PC-3 (cell line): ENCODE results near the gene PSMD1. TPM values are rescaled to one million over a fixed set of nuclear protein-coding genes. Genes with fewer than 3 reads are reported as not detected.
A peak's percentile ranks its signal among the peaks of the same experiment; 100 is the strongest.

ENCODE experiments used
- ATAC-seq: fragments of 200-7000 bp; cut with Tn5 transposase; 2 replicates; pipeline ENCODE4 v1.9.1; 2020; ENCODE audit warnings: mild to moderate bottlenecking, moderate library complexity
- BruUV-seq: library from RNA; stranded (reverse); fragments of 400-500 nt; replicated peaks from 2 replicates; lab custom pipeline; 2021; lab: Mats Ljungman, UMichigan
- CTCF ChIA-PET: fragments of 300-600 bp; sonication (Branson Sonifier 250); formaldehyde crosslinking; loops from one replicate; lab custom pipeline; 2022; ENCODE audit warnings: antibody characterized with exemption; lab: Charles Lee
- POLR2A ChIA-PET: fragments of 300-600 bp; sonication (Branson Sonifier 250); formaldehyde crosslinking; loops from one replicate; lab custom pipeline; 2022; ENCODE audit warnings: antibody characterized with exemption; ENCODE audit not compliant: unreplicated experiment; lab: Charles Lee
- DNase-seq: peaks from one replicate; pipeline ENCODE4 v3.0.0-alpha.2; 2015
- H2AFZ ChIP-seq: fragments of 300-600 bp; sonication (generic); 2 replicates; pipeline ENCODE4 v1.6.0; 2016; ENCODE audit warnings: antibody characterized with exemption, low read length
- H3F3A ChIP-seq: fragments of 300-600 bp; sonication (generic); one replicate; pipeline ENCODE4 v1.6.0; 2017; ENCODE audit warnings: antibody characterized with exemption, low read length, control low read depth, mild to moderate bottlenecking; ENCODE audit not compliant: unreplicated experiment
- H3K27ac ChIP-seq: fragments of 300-600 bp; sonication (generic); 2 replicates; pipeline ENCODE4 v1.5.1; 2016; ENCODE audit warnings: mild to moderate bottlenecking, low read length
- H3K27me3 ChIP-seq: fragments of 300-600 bp; sonication (generic); 2 replicates; pipeline ENCODE4 v1.6.1; 2016; ENCODE audit warnings: low read length, mixed read lengths
- H3K36me3 ChIP-seq: fragments of 300-600 bp; sonication (generic); 2 replicates; pipeline ENCODE4 v1.6.1; 2016; ENCODE audit warnings: low read depth, mixed run types, low read length, mixed read lengths
- H3K4me1 ChIP-seq: fragments of 300-600 bp; sonication (generic); 2 replicates; pipeline ENCODE4 v1.5.1; 2016; ENCODE audit warnings: low read length; ENCODE audit not compliant: insufficient read depth
- H3K4me2 ChIP-seq: fragments of 300-600 bp; sonication (generic); 2 replicates; pipeline ENCODE4 v1.6.0; 2016; ENCODE audit warnings: low read length
- H3K4me3 ChIP-seq: fragments of 300-600 bp; sonication (generic); 2 replicates; pipeline ENCODE4 v1.5.1; 2016; ENCODE audit warnings: mild to moderate bottlenecking, low read length, mixed read lengths
- H3K79me2 ChIP-seq: fragments of 300-600 bp; sonication (generic); 2 replicates; pipeline ENCODE4 v1.6.1; 2017; ENCODE audit warnings: low read length, mixed read lengths
- H3K9ac ChIP-seq: fragments of 300-600 bp; sonication (generic); 2 replicates; pipeline ENCODE4 v1.6.0; 2016; ENCODE audit warnings: mild to moderate bottlenecking, low read length
- H3K9me2 ChIP-seq: fragments of 300-600 bp; sonication (generic); replicated peaks from 2 replicates; pipeline ENCODE4 v1.6.1; 2016; ENCODE audit warnings: mixed run types, low read length, mixed read lengths
- H3K9me3 ChIP-seq: fragments of 300-600 bp; sonication (generic); 2 replicates; pipeline ENCODE4 v1.6.1; 2016; ENCODE audit warnings: low read length, mixed read lengths
- H4K20me1 ChIP-seq: fragments of 300-600 bp; sonication (generic); 2 replicates; pipeline ENCODE4 v1.6.1; 2016; ENCODE audit warnings: low read length, mixed read lengths
- EZH2 ChIP-seq: fragments of 300-600 bp; sonication (generic); IDR thresholded peaks from one replicate; pipeline ENCODE4 v1.6.1; 2017; ENCODE audit warnings: antibody characterized with exemption, mild to moderate bottlenecking, low read length; ENCODE audit not compliant: unreplicated experiment
- EZH2phosphoT487 ChIP-seq: fragments of 300-600 bp; sonication (generic); IDR thresholded peaks from 2 replicates; pipeline ENCODE4 v1.6.1; 2018; ENCODE audit warnings: mild to moderate bottlenecking, antibody characterized with exemption, low read length, borderline replicate concordance
- intact Hi-C: fragments of 100-400 bp; cut with micrococcal nuclease; formaldehyde crosslinking; loops from 2 replicates; pipeline ENCODE4 v1.9.0; 2023
- total RNA-seq: library from RNA; depleted of rRNA; stranded (reverse); fragments of >200 nt; gene quantifications from 2 replicates; pipeline ENCODE4 v1.2.3, GENCODE V29; 2014
- TF ChIP-seq, protein P1 (sequence below): fragments of 300-600 bp; sonication (generic); conservative IDR thresholded peaks from 2 replicates; pipeline ENCODE4 v1.5.1; 2017; ENCODE audit warnings: antibody characterized with exemption, low read depth, mild to moderate bottlenecking, low read length

PSMD1 gene
- total RNA-seq, 1 experiment from 2014 or later, result 154 TPM

DNA sequence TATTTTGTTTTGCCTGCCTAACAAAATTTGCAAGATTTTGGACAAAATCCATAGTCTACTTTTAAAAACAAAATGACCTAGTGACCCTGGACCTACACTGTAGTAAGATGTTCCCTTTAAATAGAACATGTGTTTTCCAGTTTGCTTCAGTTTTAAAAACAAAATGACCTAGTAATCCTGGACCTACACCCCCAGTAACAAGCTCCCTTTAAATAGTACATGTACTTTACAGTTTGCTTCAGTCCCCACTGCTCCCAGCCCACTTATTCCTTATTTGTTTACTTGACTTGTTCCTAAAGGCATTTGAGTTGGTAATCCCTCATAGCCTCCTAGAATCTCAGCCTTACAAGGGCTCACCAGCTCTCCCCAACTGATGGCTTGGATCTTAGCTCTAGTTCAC is 102.6 kb downstream of the PSMD1 start:
- no peak for TF ChIP-seq EZH2phosphoT487
- TF ChIP-seq, protein P1, sequence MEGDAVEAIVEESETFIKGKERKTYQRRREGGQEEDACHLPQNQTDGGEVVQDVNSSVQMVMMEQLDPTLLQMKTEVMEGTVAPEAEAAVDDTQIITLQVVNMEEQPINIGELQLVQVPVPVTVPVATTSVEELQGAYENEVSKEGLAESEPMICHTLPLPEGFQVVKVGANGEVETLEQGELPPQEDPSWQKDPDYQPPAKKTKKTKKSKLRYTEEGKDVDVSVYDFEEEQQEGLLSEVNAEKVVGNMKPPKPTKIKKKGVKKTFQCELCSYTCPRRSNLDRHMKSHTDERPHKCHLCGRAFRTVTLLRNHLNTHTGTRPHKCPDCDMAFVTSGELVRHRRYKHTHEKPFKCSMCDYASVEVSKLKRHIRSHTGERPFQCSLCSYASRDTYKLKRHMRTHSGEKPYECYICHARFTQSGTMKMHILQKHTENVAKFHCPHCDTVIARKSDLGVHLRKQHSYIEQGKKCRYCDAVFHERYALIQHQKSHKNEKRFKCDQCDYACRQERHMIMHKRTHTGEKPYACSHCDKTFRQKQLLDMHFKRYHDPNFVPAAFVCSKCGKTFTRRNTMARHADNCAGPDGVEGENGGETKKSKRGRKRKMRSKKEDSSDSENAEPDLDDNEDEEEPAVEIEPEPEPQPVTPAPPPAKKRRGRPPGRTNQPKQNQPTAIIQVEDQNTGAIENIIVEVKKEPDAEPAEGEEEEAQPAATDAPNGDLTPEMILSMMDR, result no peak
- TF ChIP-seq EZH2, result no peak
- ChIA-PET CTCF (no interaction called here), POLR2A (no interaction called here)
- Histone ChIP-seq H3K36me3 (peaks cover 28% of the 10 kb centered on the region; the same call in 1 of the 2 replicates), H3K9ac (no peak overlapping the region), H3K27ac (no peak overlapping the region), H4K20me1 (0 out of 2 replicates have a peak, but pooled peaks cover 3% of the 10 kb centered on the region), H3K4me1 (peaks cover 16% of the 10 kb centered on the region), H3K27me3 (no peaks in the 10 kb centered on the region), H2AFZ (no peak overlapping the region), H3K79me2 (no peaks in the 10 kb centered on the region), H3K4me2 (no peak overlapping the region), H3K9me2 (no peaks in the 10 kb centered on the region), H3K9me3 (no peaks in the 10 kb centered on the region), H3F3A (no peaks in the 10 kb centered on the region), H3K4me3 (no peak overlapping the region)
- intact Hi-C loops, result no loop called here
- no peak for ATAC-seq
- no TSS peak for BruUV-seq
- no peak for DNase-seq

DNA sequence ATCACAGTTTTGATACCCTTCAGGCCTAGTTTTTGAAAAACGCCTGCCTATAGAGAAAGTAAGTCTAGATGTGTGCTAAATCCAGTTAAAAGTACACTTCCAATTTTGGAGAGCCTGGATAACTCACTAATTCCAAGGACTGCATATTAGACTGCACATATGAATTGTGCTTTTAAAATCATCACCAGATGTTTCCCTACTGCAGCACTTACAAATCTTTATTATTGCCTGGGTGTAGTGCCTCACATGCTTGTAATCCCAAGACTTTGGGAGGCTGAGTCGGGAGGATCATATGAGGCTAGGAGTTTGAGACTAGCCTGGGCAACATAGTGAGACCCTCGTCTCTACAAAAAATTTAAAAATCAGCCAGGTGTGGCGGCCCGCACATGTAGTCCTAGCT is 104.0 kb downstream of the PSMD1 start:
- POLR2A ChIA-PET, result no interaction called here
- Histone ChIP-seq H3F3A (no peaks in the 10 kb centered on the region), H3K9me2 (no peaks in the 10 kb centered on the region), H3K4me3 (no peak overlapping the region), H3K9me3 (no peaks in the 10 kb centered on the region), H3K79me2 (no peaks in the 10 kb centered on the region), H3K27ac (peak overlapping the region; percentile 72), H3K36me3 (peaks cover 30% of the 10 kb centered on the region), H4K20me1 (no peaks in the 10 kb centered on the region), H3K9ac (no peak overlapping the region), H3K27me3 (no peaks in the 10 kb centered on the region), H3K4me2 (no peak overlapping the region), H2AFZ (no peak overlapping the region), H3K4me1 (peaks cover 16% of the 10 kb centered on the region)
- DNase-seq, result no peak
- no peak for TF ChIP-seq EZH2phosphoT487
- TF ChIP-seq, protein P1, result no peak
- TF ChIP-seq EZH2, result no peak
- intact Hi-C loops, result no loop called here
- no peak for ATAC-seq
- no TSS peak for BruUV-seq
- CTCF ChIA-PET, result no interaction called here

DNA sequence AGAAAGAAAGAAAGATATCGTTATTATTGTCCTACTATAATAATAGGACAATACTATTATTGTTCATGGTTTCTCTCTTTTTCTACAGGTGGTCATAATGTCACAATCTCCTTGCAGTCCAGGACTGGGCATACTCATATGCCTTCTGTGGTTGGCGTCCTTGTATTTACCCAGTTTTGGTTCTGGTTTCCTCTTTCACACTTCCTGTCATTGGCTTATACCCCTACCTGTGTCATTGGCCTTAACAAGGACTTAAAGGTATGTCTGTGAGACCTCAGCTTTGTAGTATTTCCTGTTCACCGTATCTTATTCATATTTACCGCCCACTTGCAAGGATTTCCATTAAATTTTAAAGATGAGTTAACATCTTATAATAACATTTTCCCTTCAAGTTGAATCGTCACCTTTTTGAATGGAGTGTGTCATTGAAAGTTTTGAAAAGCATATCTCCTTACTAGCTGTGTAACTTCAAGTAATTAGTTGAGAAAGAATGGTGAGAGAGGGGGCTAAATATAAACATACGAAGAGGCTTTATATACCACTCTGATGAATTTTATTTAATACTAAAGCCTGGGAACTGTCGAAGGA is 104.7 kb downstream of the PSMD1 start:
- Histone ChIP-seq H3K27me3 (no peaks in the 10 kb centered on the region), H3K4me2 (peak overlapping the region; percentile 13; the same call in 1 of the 2 replicates), H3K79me2 (no peaks in the 10 kb centered on the region), H3K4me3 (no peak overlapping the region), H3K4me1 (peaks cover 16% of the 10 kb centered on the region), H3K9me2 (no peaks in the 10 kb centered on the region), H3K27ac (peak overlapping the region; percentile 72), H3F3A (no peaks in the 10 kb centered on the region), H4K20me1 (no peaks in the 10 kb centered on the region), H2AFZ (no peak overlapping the region), H3K9me3 (no peaks in the 10 kb centered on the region), H3K9ac (peak overlapping the region; percentile 9; the same call in 1 of the 2 replicates), H3K36me3 (peaks cover 31% of the 10 kb centered on the region)
- peak; percentile 68 for ATAC-seq
- TF ChIP-seq, protein P1, result no peak
- TF ChIP-seq EZH2 (no peak), EZH2phosphoT487 (no peak)
- CTCF ChIA-PET, result no interaction called here
- POLR2A ChIA-PET, result no interaction called here
- DNase-seq, result peak; percentile 45
- intact Hi-C loops, result no loop called here
- TSS peak; percentile 98 for BruUV-seq
